GM12891 (cell line): ENCODE measurements around the gene TRIM65.
"Not testable (repeated sequence)": the region's sequence is repeated elsewhere in the genome, so short reads cannot be mapped to it uniquely, and the experiment has no call there.

Experiments used
- POLR2A ChIP-seq: IDR thresholded peaks from 2 replicates; pipeline ENCODE4 v1.6.1; 2011; ENCODE audit warnings: low read depth, low read length, control low read depth
- POLR2AphosphoS5 ChIP-seq: IDR thresholded peaks from 2 replicates; pipeline ENCODE4 v1.6.1; 2011; ENCODE audit warnings: low read depth, low read length, control low read depth
- POU2F2 ChIP-seq: IDR thresholded peaks from 2 replicates; pipeline ENCODE4 v1.6.1; 2011; ENCODE audit warnings: low read depth, mild to moderate bottlenecking, control low read depth, low read length, moderate library complexity
- SPI1 ChIP-seq: IDR thresholded peaks from 2 replicates; pipeline ENCODE4 v1.6.1; 2011; ENCODE audit warnings: low read depth, low read length, control low read depth

DNA sequence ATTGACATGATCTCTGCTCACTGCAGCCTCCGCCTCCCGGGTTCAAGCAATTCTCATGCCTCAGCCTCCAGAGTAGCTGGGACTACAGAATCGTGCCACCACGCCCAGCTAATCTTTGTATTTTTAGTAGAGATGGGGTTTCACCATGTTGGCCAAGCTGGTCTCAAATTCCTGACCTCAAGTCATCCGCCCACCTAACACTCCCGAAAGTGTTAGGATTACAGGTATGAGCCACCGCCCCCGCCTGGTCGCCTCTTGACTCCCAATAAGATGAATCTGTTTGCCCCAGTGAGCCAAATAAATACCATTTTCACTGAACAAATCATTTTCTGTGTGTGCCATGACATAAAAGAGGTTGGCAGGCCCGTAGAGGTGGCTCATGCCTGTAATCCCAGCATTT lies 37.4 kb downstream of the TRIM65 start:
- not testable (repeated sequence) for TF ChIP-seq POLR2A, POLR2AphosphoS5, SPI1, POU2F2
